Cerebellar cortex (tissue), 1 donor: Measurements from ENCODE around the gene PTPRN2.

Source experiments
- DNase-seq: peaks from one replicate; pipeline ENCODE4 v3.0.0-alpha.2; 2015; ENCODE audit warnings: low spot score

PTPRN2 gene

GRCh38 chr7:157689269-157690057 is 898.2 kb downstream of the PTPRN2 start:
- no peak for DNase-seq

GRCh38 chr7:157688533-157689268 is 898.9 kb downstream of the PTPRN2 start:
- no peak for DNase-seq

GRCh38 chr7:157687845-157688532 is 899.6 kb downstream of the PTPRN2 start:
- no peak for DNase-seq

GRCh38 chr7:157687158-157687557 is 900.5 kb downstream of the PTPRN2 start:
- no peak for DNase-seq

- DNase-seq, result no peak
Measured at GRCh38 chr7:157686285-157686894, 901.2 kb downstream of the PTPRN2 start.

- no peak for DNase-seq
Measured at GRCh38 chr7:157685430-157686284, 902.0 kb downstream of the PTPRN2 start.

- DNase-seq, result no peak
Measured at GRCh38 chr7:157684909-157685429, 902.7 kb downstream of the PTPRN2 start.

GRCh38 chr7:157684157-157684908 is 903.3 kb downstream of the PTPRN2 start:
- DNase-seq, result no peak

- DNase-seq, result no peak
Measured at GRCh38 chr7:157683747-157684156, 903.9 kb downstream of the PTPRN2 start.

GRCh38 chr7:157682946-157683746 is 904.5 kb downstream of the PTPRN2 start:
- no peak for DNase-seq

- no peak for DNase-seq
Measured at GRCh38 chr7:157682064-157682945, 905.3 kb downstream of the PTPRN2 start.

- no peak for DNase-seq
Measured at GRCh38 chr7:157679607-157680006, 908.0 kb downstream of the PTPRN2 start.

GRCh38 chr7:157678501-157678900 is 909.1 kb downstream of the PTPRN2 start:
- DNase-seq, result no peak

- DNase-seq, result no peak
Measured at GRCh38 chr7:157676456-157677255, 911.0 kb downstream of the PTPRN2 start.

GRCh38 chr7:157676001-157676400 is 911.6 kb downstream of the PTPRN2 start:
- DNase-seq, result no peak

- no peak for DNase-seq
Measured at GRCh38 chr7:157675427-157675927, 912.1 kb downstream of the PTPRN2 start.

- no peak for DNase-seq
Measured at GRCh38 chr7:157674715-157675426, 912.8 kb downstream of the PTPRN2 start.
